Activated CD4-positive, alpha-beta T cell treated with anti-CD3 and anti-CD28 coated beads, Interleukin-2, amount 50 U/mL, for 1 hour (primary cell): ENCODE measurements around the gene POU2F3.

ENCODE experiments used
- DNase-seq: peaks from one replicate; pipeline ENCODE4 v3.0.0-alpha.2; 2020

POU2F3 gene

GRCh38 chr11:120211522-120212258 lies 28.2 kb upstream of the POU2F3 start:
- DNase-seq, result no peak

GRCh38 chr11:120212259-120212878 lies 27.6 kb upstream of the POU2F3 start:
- DNase-seq, result no peak

GRCh38 chr11:120212926-120213325 lies 27.0 kb upstream of the POU2F3 start:
- no peak for DNase-seq

- no peak for DNase-seq
These were observed 25.4 kb upstream of the POU2F3 start for GRCh38 chr11:120214581-120214980.

- no peak for DNase-seq
These were observed 24.3 kb upstream of the POU2F3 start for GRCh38 chr11:120215634-120216033.

GRCh38 chr11:120216426-120217102 lies 23.4 kb upstream of the POU2F3 start:
- DNase-seq, result no peak

GRCh38 chr11:120217526-120217925 lies 22.4 kb upstream of the POU2F3 start:
- no peak for DNase-seq

- no peak for DNase-seq
These were observed 21.8 kb upstream of the POU2F3 start for GRCh38 chr11:120217941-120218694.

- DNase-seq, result no peak
These were observed 21.3 kb upstream of the POU2F3 start for GRCh38 chr11:120218695-120219033.

- DNase-seq, result no peak
These were observed 20.6 kb upstream of the POU2F3 start for GRCh38 chr11:120219232-120219937.

GRCh38 chr11:120219938-120220746 lies 19.8 kb upstream of the POU2F3 start:
- DNase-seq, result no peak

- no peak for DNase-seq
These were observed 19.2 kb upstream of the POU2F3 start for GRCh38 chr11:120220747-120221037.

GRCh38 chr11:120221115-120221752 lies 18.7 kb upstream of the POU2F3 start:
- no peak for DNase-seq

- DNase-seq, result no peak
These were observed 17.0 kb upstream of the POU2F3 start for GRCh38 chr11:120222916-120223315.

- no peak for DNase-seq
These were observed 16.1 kb upstream of the POU2F3 start for GRCh38 chr11:120223793-120224192.

GRCh38 chr11:120224361-120224760 lies 15.6 kb upstream of the POU2F3 start:
- no peak for DNase-seq

- DNase-seq, result no peak
These were observed 14.7 kb upstream of the POU2F3 start for GRCh38 chr11:120224972-120225909.

GRCh38 chr11:120226242-120226641 lies 13.7 kb upstream of the POU2F3 start:
- no peak for DNase-seq

- no peak for DNase-seq
These were observed 13.2 kb upstream of the POU2F3 start for GRCh38 chr11:120226714-120227113.

GRCh38 chr11:120227228-120227852 lies 12.6 kb upstream of the POU2F3 start:
- no peak for DNase-seq
